ENCODE data around the gene NAP1L4. TPM values are rescaled to one million over a fixed set of nuclear protein-coding genes. Genes with fewer than 3 reads are reported as not detected.

The NAP1L4 gene
- total and polyA plus RNA-seq, 2 of the 8 experiments (the other 6 are each of a cell fraction or from before 2014, with no cell fraction given): 75.8 to 194 TPM

DNA sequence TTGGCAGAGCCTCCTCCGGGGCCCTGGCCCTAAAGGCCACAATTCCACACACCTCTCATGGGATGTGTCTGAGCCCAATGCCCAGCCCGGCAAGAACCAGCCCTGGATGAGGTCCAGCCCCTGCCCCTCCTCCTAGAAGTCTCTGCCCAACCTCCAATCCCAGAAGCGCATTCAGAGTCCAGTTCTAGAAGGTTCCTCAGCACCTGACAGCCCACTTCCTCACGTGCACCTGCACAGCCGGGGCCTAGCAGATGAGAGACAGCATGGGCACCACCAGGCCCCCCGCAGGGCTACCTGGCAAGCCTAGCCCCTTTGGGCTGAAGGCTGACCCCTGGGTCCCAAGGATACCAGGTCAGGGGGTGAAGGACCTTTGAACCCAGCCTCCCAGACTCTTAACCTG is 95.1 kb downstream of the NAP1L4 start:
- no peak overlapping the region for H3K9ac ChIP-seq (replicated peaks in 1 of 4; ENCODE audit: extremely low read depth in 1 of 4, low read depth in 3 of 4, low read length in 3 of 4)
- H3K14ac ChIP-seq (ENCODE audit: insufficient read length): no peak overlapping the region
- FAIRE-seq (no peak), DNase-seq (ENCODE audit: low read depth in 1 of 2, low spot score in 2 of 2) (no peak)
- H3K4me1 ChIP-seq (replicated peaks in 1 of 4; ENCODE audit: control insufficient read depth in 3 of 4, insufficient read depth in 4 of 4, low read length in 3 of 4): peaks cover 0 to 15% (median 9%) of the 10 kb centered on the region in 4 experiments; a peak in 6 of 7 replicates
- H3K4me3 ChIP-seq (ENCODE audit: extremely low read depth in 1 of 4, insufficient read depth in 2 of 4, low read depth in 3 of 4, low read length in 4 of 4): no peak overlapping the region
- H3K4ac ChIP-seq (replicated peaks; ENCODE audit: insufficient read length, low read depth, low read length): no peak overlapping the region
- peaks cover 0 to 4% of the 10 kb centered on the region in 2 experiments; a peak in 1 of 4 replicates for H3K9me3 ChIP-seq (ENCODE audit: insufficient read depth in 2 of 2, low read depth in 1 of 2, low read length in 1 of 2)
- no peak overlapping the region for H2AK5ac ChIP-seq (ENCODE audit: low read depth, low read length)
- H2BK15ac ChIP-seq (ENCODE audit: low read length): no peak overlapping the region
- H3K18ac ChIP-seq (ENCODE audit: extremely low read depth, low read length): no peak overlapping the region
- H4K5ac ChIP-seq (ENCODE audit: insufficient read length, low read depth, low read length): no peak overlapping the region
- ChIA-PET CTCF (ENCODE audit: partially characterized antibody) (interaction anchor here (1.3 kb wide), 1 partner anchor 9 kb away, joined by 5 read pairs; no protein-coding TSS in a partner anchor), POLR2A (ENCODE audit: partially characterized antibody) (no interaction called here)
- no peak overlapping the region for H4K8ac ChIP-seq (ENCODE audit: extremely low read depth, insufficient read depth, low read length)
- H2AFZ ChIP-seq (ENCODE audit: low read length): no peak overlapping the region
- no peak overlapping the region for H2BK12ac ChIP-seq (ENCODE audit: low read depth, low read length)
- no peaks in the 10 kb centered on the region for H3K36me3 ChIP-seq (ENCODE audit: control insufficient read depth in 2 of 4, insufficient read depth in 4 of 4, low read length in 3 of 4)
- WGBS, 2 experiments (ENCODE audit: extremely low coverage in 1 of 2, insufficient coverage in 1 of 2, insufficient read length in 1 of 2, insufficient replicate concordance in 2 of 2, low coverage in 1 of 2, low lambda C conversion rate in 2 of 2, missing lambda C conversion rate in 1 of 2): 93% methylated on average over 6 of the region's 6 CpGs; no CpG with 5 or more reads in 1 of the 2 experiments
- peaks cover 0 to 18% (median 6%) of the 10 kb centered on the region in 4 experiments; a peak in 3 of 7 replicates for H3K27me3 ChIP-seq (replicated peaks in 1 of 4; ENCODE audit: control insufficient read depth in 3 of 4, extremely low read depth in 1 of 4, insufficient read depth in 3 of 4, low read length in 3 of 4)
- no peak overlapping the region for H3K23ac ChIP-seq (ENCODE audit: insufficient read length)
- H3K56ac ChIP-seq (replicated peaks; ENCODE audit: insufficient read length, low read depth, low read length): no peak overlapping the region
- no peaks in the 10 kb centered on the region for H4K20me1 ChIP-seq (replicated peaks in 1 of 2; ENCODE audit: control insufficient read depth in 1 of 2, insufficient read depth in 2 of 2, low read length in 2 of 2)
- no peak overlapping the region for H3K27ac ChIP-seq (ENCODE audit: low read depth, low read length)
- no peak overlapping the region for H4K91ac ChIP-seq (replicated peaks; ENCODE audit: insufficient read length, low read length)
- H3K23me2 ChIP-seq (ENCODE audit: low read depth, low read length): peaks cover 7% of the 10 kb centered on the region
- no peaks in the 10 kb centered on the region for H3K79me2 ChIP-seq (ENCODE audit: control insufficient read depth in 1 of 2, insufficient read depth in 2 of 2, low read length in 2 of 2)
- H2BK120ac ChIP-seq (replicated peaks; ENCODE audit: low read depth, low read length): no peak overlapping the region
- no peak overlapping the region for H2BK20ac ChIP-seq (ENCODE audit: low read length)
- no peak overlapping the region for H3K4me2 ChIP-seq (ENCODE audit: insufficient read depth in 1 of 2, low read depth in 2 of 2, low read length in 2 of 2)
- H3K79me1 ChIP-seq (ENCODE audit: low read depth, low read length): no peaks in the 10 kb centered on the region
- H2BK5ac ChIP-seq (ENCODE audit: low read depth, low read length): no peak overlapping the region
- TF ChIP-seq TEAD4 (IDR thresholded peaks at IDR 0.05; ENCODE audit: low read depth, low read length): no peak
- no peak for TF ChIP-seq MAFK (IDR thresholded peaks at IDR 0.05; ENCODE audit: low read depth, low read length)
- TF ChIP-seq YY1 (IDR thresholded peaks at IDR 0.05; ENCODE audit: low read depth, low read length): no peak

Data from H1 (cell line).